Stimulated activated CD4-positive, alpha-beta T cell treated with anti-CD3 and anti-CD28 coated beads, Interleukin-2, amount 100 ng/mL, for 24 hours (primary cell): ENCODE results near the gene ADH1C.
"Not testable (repeated sequence)": the region's sequence is repeated elsewhere in the genome, so short reads cannot be mapped to it uniquely, and the experiment has no call there.

ENCODE experiments used
- DNase-seq, 2 donors: peaks; one replicate each; pipeline ENCODE4 v3.0.0-alpha.2; 2020

Gene ADH1C

DNA sequence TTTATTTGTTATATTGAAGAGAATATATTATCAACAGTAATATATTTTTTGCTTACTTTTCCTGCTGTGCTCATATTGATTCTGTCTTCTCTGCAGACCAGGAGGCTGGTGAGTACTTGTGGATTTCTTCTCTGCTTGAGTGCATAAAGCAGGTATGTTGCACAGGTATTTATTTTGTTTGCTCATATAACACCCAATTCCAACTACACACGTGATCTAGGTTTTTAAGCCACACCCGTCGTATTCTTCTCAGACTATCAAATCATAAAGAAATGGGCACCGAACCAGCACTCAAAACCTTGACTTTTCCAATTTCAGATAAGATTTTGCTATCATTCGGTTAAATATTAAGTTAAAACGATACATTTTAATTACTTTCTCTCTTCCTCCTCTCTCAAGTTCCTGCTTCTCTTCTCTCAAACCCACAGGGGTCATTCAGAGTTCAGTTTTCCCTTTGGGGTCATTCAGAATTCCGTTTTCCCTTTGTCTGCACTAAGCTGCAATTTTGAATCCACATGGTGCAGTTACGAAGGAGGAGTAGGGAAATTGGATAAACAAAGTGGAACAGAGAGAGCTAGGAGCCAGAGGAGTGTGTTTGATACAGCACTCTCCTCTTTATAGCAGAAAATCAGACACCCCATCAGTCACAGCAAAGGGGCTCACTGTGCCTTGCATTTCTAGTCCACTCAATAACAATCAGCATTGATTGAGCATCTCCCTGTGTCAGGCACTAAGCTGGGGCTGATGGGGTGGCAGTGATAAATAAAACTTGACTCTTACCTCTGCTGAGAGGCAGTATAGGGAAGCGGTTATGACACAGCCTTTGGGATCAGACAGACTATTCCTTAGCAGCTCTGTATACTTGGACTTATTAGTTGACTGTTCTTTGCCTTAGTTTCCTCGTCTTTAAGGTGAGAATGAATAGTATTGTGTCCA is at the start of gene ADH1C:
Gene ADH1C (minus strand): TSS at position 145 of the 936 bp plus-strand sequence. CDS start 71 bp downstream, at position 74.
- no peak for DNase-seq

DNA sequence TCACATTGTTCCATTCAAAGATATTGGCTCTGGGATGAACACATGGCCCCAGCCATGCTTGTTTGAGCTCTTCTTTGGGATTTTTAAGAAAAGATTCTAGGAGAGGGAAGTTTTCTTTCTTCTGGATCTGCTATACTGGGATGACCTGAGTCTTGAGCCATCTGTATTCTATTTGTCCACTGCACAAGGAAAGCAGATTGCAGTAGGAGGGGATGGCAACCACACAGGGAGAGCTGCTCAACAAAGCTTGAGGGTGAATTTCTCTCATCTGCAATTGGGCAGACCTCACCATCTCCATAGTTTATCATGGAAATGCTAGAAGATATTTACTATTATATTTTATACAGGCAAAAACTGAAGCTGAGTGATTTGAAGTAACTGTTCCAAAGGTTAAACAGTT is 48.3 kb upstream of the ADH1C start:
- no peak for DNase-seq

DNA sequence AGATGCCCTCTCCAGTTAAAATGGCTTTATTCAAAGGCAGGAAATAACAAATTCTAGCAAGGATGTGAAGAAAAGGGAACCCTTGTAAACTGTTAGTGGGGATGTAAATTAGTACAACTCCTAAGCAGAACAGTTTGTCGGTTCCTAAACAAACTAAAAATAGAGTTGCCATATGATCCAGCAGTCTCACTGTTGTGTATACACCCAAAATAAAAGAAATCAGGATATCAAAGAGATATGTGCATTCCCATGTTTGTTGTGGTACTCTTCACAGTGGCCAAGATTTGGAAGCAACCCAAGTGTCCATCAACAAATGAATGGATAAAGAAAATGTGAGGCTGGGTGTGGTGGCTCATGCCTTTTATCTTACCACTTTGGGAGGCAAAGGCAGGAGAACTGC is 46.5 kb upstream of the ADH1C start:
- no peak for DNase-seq

- no peak for DNase-seq
These were observed 43.2 kb upstream of the ADH1C start for GRCh38 chr4:99395595-99396364.

DNA sequence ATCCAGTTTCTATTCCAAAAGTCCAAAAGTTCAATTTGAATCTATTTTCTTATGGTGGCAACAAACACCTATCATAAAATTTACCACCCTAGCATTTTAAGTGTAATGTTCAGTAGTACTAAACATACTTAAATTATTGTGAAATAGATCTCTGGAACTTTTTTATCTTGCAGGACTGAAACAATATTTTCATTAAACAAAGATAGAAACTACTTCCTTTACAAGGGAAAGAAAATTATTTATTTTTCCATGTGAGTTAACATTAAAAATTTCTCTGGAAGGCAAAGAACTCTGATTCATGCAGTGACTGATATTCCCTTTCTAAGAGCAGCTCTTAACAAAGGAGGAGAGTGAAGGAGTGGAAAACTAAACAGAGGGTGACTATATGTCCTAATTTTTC is 42.4 kb upstream of the ADH1C start:
- DNase-seq, result no peak

DNA sequence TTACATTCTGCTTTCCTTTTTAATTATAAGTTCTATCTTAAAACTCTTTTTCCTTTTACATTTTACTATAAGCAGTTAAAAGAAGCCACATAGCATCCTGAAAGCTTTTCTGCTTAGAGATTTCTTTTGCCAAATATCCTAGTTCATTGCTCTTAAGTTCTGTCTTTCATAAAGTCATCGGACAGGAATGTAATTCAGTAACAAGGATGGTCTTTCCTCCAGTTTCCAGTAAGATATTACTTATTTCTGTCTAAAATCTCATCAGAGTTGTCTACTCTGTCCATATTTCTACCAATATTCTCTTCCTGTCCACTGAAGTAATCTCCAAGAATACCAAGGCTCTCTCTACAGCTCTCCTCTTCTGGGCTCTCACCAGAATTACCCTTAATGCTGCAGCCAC is 37.5 kb upstream of the ADH1C start:
- DNase-seq, result no peak

GRCh38 chr4:99389606-99390005 is 37.1 kb upstream of the ADH1C start:
- no peak for DNase-seq

GRCh38 chr4:99383833-99384392 is 31.4 kb upstream of the ADH1C start:
- no peak for DNase-seq

GRCh38 chr4:99383399-99383798 is 30.9 kb upstream of the ADH1C start:
- no peak for DNase-seq

- no peak for DNase-seq
These were observed 30.3 kb upstream of the ADH1C start for GRCh38 chr4:99382745-99383360.

- DNase-seq, result no peak
These were observed 29.1 kb upstream of the ADH1C start for GRCh38 chr4:99381588-99382175.

GRCh38 chr4:99379571-99379970 is 27.0 kb upstream of the ADH1C start:
- DNase-seq, result no peak

- no peak for DNase-seq
These were observed 26.3 kb upstream of the ADH1C start for GRCh38 chr4:99378876-99379275.

DNA sequence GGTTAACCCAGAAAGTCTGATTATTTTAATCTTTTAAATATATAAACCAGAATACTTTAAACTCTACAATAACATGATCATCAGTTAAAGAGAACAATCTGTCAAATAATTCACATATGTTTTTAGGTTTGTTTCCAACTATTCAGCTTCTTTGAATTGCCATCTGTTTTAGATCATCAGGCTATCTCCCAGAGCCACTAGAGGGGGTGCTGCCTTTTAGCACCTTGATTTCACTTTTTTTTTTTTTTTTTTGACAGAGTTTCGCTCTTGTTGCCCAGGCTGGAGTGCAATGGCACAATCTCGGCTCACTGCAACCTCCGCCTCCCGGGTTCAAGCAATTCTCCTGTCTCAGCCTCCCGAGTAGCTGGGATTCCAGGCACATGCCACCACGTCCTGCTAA is 24.8 kb upstream of the ADH1C start:
- DNase-seq, result not testable (repeated sequence)

GRCh38 chr4:99372464-99372863 is 19.9 kb upstream of the ADH1C start:
- not testable (repeated sequence) for DNase-seq

DNA sequence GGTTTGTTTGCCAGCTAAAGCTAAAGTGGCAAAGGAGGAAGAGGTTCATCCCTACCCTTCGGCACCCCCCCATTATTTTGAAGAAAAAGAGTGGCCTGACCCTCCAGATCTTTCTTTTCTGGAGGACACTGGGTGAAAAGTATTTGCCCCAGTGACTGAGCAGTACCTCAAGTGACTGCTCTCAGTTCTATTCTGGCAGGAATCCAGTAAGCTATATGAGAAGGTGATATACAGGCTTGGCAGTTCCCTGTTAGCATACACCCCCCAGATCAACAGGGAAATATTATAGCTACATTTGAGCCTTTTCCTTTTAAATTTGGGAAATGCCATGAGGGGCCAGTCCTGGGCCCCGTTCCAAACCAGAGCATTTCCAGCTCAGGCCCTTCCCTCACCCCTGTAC is 15.3 kb upstream of the ADH1C start:
- DNase-seq, result not testable (repeated sequence)

DNA sequence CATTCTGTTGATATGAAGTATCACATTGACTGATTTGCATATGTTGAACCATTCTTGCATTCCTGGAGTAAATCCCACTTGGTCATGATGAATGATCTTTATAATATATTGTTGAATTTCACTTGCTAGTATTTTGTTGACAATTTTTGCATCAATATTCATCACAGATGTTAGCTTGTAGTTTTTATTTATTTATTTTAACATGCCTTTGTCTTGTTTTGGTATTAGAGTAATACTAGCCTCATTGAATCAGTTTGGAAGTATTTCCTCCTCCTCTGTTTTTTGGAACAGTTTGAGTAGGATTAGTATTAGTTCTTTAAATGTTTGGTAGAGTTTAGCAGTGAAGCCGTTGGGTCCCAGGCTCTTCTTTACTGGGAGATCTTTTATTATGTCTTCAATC is 13.9 kb upstream of the ADH1C start:
- no peak for DNase-seq

DNA sequence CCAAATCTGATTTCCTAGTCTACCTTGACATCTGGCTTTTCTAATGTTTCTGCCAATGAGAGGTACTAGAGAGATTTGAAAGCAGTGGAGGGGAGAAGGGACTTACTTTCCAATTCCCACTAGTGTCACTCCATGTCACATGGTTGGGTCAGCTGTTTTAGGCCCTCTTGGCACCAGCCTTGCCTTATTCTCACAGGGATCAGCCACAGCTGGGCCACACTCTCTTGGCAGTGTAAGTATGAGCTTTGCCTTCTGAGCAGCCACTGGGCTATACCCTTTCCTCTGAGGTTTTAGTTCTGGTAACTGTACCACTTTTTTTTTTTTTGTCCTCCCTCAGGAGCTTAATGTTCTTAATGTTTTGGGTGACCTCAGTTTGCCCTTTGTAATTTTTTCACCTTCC is 10.2 kb upstream of the ADH1C start:
- no peak for DNase-seq

GRCh38 chr4:99361899-99362275 is 9.3 kb upstream of the ADH1C start:
- DNase-seq, result no peak

DNA sequence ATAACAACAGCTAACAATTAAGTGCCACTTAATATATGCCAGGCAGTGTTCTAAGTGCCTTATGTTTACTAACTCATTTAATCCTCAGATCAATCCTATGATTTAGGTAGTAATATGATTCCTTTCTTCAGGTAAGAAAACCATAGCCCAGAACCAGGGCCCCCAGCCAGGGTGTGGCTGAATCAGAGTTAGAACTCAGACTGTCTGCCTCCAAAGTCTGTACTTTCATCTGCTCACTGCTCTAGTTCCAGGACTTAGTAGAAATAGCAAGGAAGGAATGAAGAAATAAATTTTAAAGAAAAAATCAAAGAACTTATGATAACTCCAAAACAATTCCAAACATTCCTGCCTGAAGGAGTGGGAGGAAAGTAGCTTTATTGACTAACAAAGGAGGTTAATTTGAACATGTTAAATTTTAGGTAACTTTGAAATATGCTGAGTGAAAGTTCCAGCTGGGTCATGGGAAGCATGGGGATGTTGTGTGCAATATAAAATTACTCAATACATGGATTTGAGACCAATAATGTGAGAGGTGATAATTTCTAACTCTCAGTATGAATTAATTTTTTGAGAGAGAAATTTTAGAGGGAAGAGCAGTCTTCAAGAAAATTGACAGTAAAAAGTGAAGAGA is 8.8 kb upstream of the ADH1C start:
- no peak for DNase-seq

GRCh38 chr4:99359480-99360204 is 7.1 kb upstream of the ADH1C start:
- no peak for DNase-seq

DNA sequence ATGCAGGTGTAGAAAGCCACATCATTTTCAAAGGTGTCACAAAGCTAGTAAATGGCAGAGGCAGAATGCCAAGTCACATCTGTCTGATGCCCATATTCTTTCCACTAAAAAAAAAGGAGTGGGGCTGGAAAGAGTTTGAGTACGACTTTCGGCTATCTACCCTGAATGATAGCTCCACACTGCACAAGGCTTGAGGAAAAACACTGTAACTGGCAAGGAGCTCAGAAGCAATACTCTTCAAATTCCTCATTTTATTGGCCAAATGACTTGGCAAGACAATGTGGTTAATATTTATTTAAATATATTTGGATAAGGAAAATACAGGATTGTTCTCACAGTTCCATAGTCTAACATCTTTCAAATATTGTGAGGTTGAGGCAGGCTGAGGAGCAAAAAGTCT is 5.4 kb upstream of the ADH1C start:
- DNase-seq, result no peak
